GM21367 (cell line): ENCODE data around the gene OSBPL8.
"Not testable (repeated sequence)": the region's sequence is repeated elsewhere in the genome, so short reads cannot be mapped to it uniquely, and the experiment has no call there.

Experiments
- ATAC-seq: cut with Tn5 transposase; IDR thresholded peaks from one replicate; pipeline ENCODE4 v1.9.1; 2021; ENCODE audit not compliant: unreplicated experiment

OSBPL8 gene

GRCh38 chr12:76374386-76375020 lies 185.1 kb downstream of the OSBPL8 start:
- no peak for ATAC-seq

- no peak for ATAC-seq
These were observed 191.3 kb downstream of the OSBPL8 start for GRCh38 chr12:76368230-76368629.

GRCh38 chr12:76366163-76366562 lies 193.4 kb downstream of the OSBPL8 start:
- ATAC-seq, result no peak

GRCh38 chr12:76364131-76364530 lies 195.4 kb downstream of the OSBPL8 start:
- ATAC-seq, result not testable (repeated sequence)

GRCh38 chr12:76360316-76360715 lies 199.3 kb downstream of the OSBPL8 start:
- ATAC-seq, result no peak

- ATAC-seq, result no peak
These were observed 203.5 kb downstream of the OSBPL8 start for GRCh38 chr12:76356071-76356470.

- peak; percentile 96 for ATAC-seq
These were observed 211.3 kb downstream of the OSBPL8 start, which contains the start of gene BBS10 for GRCh38 chr12:76348079-76348901. TSS of gene BBS10 (minus strand) at chr12:76348415. CDS start at chr12:76348358, 57 bp downstream.

GRCh38 chr12:76346798-76347420 lies 212.7 kb downstream of the OSBPL8 start:
- ATAC-seq, result peak; percentile 37

- ATAC-seq, result no peak
These were observed 213.3 kb downstream of the OSBPL8 start for GRCh38 chr12:76346236-76346635.

GRCh38 chr12:76345569-76345968 lies 214.0 kb downstream of the OSBPL8 start:
- no peak for ATAC-seq

- ATAC-seq, result no peak
These were observed 218.0 kb downstream of the OSBPL8 start for GRCh38 chr12:76341436-76342030.

GRCh38 chr12:76340680-76341435 lies 218.7 kb downstream of the OSBPL8 start:
- ATAC-seq, result no peak

- no peak for ATAC-seq
These were observed 222.0 kb downstream of the OSBPL8 start for GRCh38 chr12:76337583-76337982.

- ATAC-seq, result no peak
These were observed 227.0 kb downstream of the OSBPL8 start for GRCh38 chr12:76332606-76333005.

GRCh38 chr12:76329606-76330005 lies 230.0 kb downstream of the OSBPL8 start:
- no peak for ATAC-seq

- no peak for ATAC-seq
These were observed 230.4 kb downstream of the OSBPL8 start for GRCh38 chr12:76329159-76329558.

- not testable (repeated sequence) for ATAC-seq
These were observed 239.8 kb downstream of the OSBPL8 start for GRCh38 chr12:76319595-76320319.

GRCh38 chr12:76318773-76319594 lies 240.6 kb downstream of the OSBPL8 start:
- ATAC-seq, result no peak

- no peak for ATAC-seq
These were observed 241.6 kb downstream of the OSBPL8 start for GRCh38 chr12:76317976-76318375.
